ENCODE data around the gene ZNF75A. TPM values are rescaled to one million over a fixed set of nuclear protein-coding genes. Genes with fewer than 3 reads are reported as not detected.
A peak's percentile ranks its signal among the peaks of the same experiment; 100 is the strongest.

The ZNF75A gene
- total and polyA plus RNA-seq, 9 of the 15 experiments (the other 6 are each of a cell fraction or from before 2014, with no cell fraction given), result 7.2 to 24.5 (median 17.1) TPM

- TF ChIP-seq USF2 (CRISPR knock-in tag; IDR thresholded peaks at IDR 0.05) (no peak), CBX1 (IDR thresholded peaks at IDR 0.05; ENCODE audit: low read depth) (peak; percentile 80), RFX5 (IDR thresholded peaks at IDR 0.05; ENCODE audit: low read depth, low read length) (no peak), SOX6 (IDR thresholded peaks at IDR 0.05) (peak; percentile 43)
Measured at GRCh38 chr16:3289998-3290673, 15.2 kb upstream of the ZNF75A start (continued).

- no peak for ATAC-seq
- WGBS (ENCODE audit: insufficient coverage, low coverage, missing lambda C conversion rate), result 100% methylated on average over 3 of the region's 3 CpGs
- intact Hi-C loops (cut with micrococcal nuclease) (no loop called here), in situ Hi-C loops (cut with MboI) (no loop called here)
- DNase-seq (ENCODE audit: extremely low read depth in 1 of 4, low spot score in 3 of 4), result no peak
- Histone ChIP-seq H3K4me3 (no peak overlapping the region), H3K27me3 (ENCODE audit: control insufficient read depth in 2 of 2, insufficient read depth in 2 of 2, low read length in 2 of 2) (no peaks in the 10 kb centered on the region), H3K36me3 (ENCODE audit: control insufficient read depth, insufficient read depth, low read length) (peaks cover 45% of the 10 kb centered on the region), H4K20me1 (replicated peaks; ENCODE audit: control insufficient read depth, insufficient read depth, low read length) (no peaks in the 10 kb centered on the region), H3K9me3 (replicated peaks; ENCODE audit: control insufficient read depth, insufficient read depth, low read depth, low read length) (peaks cover 42% of the 10 kb centered on the region), H3K27ac (ENCODE audit: extremely low read depth, low read depth, low read length) (no peak overlapping the region), H3K9ac (ENCODE audit: insufficient read depth in 1 of 2, low read depth in 2 of 2, low read length in 2 of 2) (no peak overlapping the region), H3K79me2 (ENCODE audit: control insufficient read depth, insufficient read depth, low read length) (no peaks in the 10 kb centered on the region), H2AFZ (ENCODE audit: low read depth, low read length) (no peak overlapping the region), H3K4me1 (replicated peaks in 1 of 2; ENCODE audit: control insufficient read depth in 2 of 2, insufficient read depth in 2 of 2, low read length in 2 of 2) (no peaks in the 10 kb centered on the region), H3K4me2 (ENCODE audit: insufficient read depth, low read length) (no peak overlapping the region), H3K9me1 (ENCODE audit: control insufficient read depth, insufficient read depth, low read length) (no peaks in the 10 kb centered on the region)
- FAIRE-seq, result peak; percentile 46
- POLR2A ChIA-PET, result interaction anchor here (1.6 kb wide), 1 partner anchor 10 kb away, joined by 3 read pairs; the partner anchor contains the start of gene ZNF263
- CTCF ChIA-PET (ENCODE audit: low intra/inter-chr PET ratio), result no interaction called here
- no TSS peak for BruUV-seq (replicated peaks)
- TF ChIP-seq FIP1L1 (IDR thresholded peaks at IDR 0.05; ENCODE audit: low read depth, low read length, poor library complexity, severe bottlenecking), result no peak
- no peak for TF ChIP-seq ASH1L (IDR thresholded peaks at IDR 0.05; ENCODE audit: borderline replicate concordance, low read depth, partially characterized antibody)
- no peak for TF ChIP-seq ATF6 (CRISPR knock-in tag; IDR thresholded peaks at IDR 0.05)
- TF ChIP-seq ZBTB9 (CRISPR knock-in tag; IDR thresholded peaks at IDR 0.05), result no peak
- TF ChIP-seq ARHGAP35 (IDR thresholded peaks at IDR 0.05; ENCODE audit: partially characterized antibody), result no peak
- TF ChIP-seq HDAC1 (IDR thresholded peaks at IDR 0.05), result no peak
- no peak for TF ChIP-seq CAMTA2 (CRISPR knock-in tag; conservative IDR thresholded peaks at IDR 0.05)
- TF ChIP-seq BRD4 (IDR thresholded peaks at IDR 0.05), result no peak
- no peak for TF ChIP-seq ZZZ3 (IDR thresholded peaks at IDR 0.05)
- TF ChIP-seq ATF1 (CRISPR knock-in tag; IDR thresholded peaks at IDR 0.05), result no peak
- no peak for TF ChIP-seq ATF1 (tag; IDR thresholded peaks at IDR 0.05)
- no peak for TF ChIP-seq C11orf30 (IDR thresholded peaks at IDR 0.05; ENCODE audit: low read depth)
- TF ChIP-seq ATF2 (CRISPR knock-in tag; IDR thresholded peaks at IDR 0.05), result no peak
- no peak for TF ChIP-seq POLR3G (IDR thresholded peaks at IDR 0.05; ENCODE audit: extremely low read depth, insufficient read length, insufficient replicate concordance)
Measured at GRCh38 chr16:3292604-3293003, 12.7 kb upstream of the ZNF75A start.
